B cell (primary cell): Measurements from ENCODE around the gene IL6ST.

Experiments
- CTCF ChIP-seq: fragments of 200-600 bp; IDR thresholded peaks from one replicate; pipeline ENCODE4 v1.8.0; 2022; ENCODE audit warnings: antibody characterized with exemption, mild to moderate bottlenecking
- EZH2 ChIP-seq: IDR thresholded peaks from 2 replicates; pipeline ENCODE4 v1.6.1; 2012; ENCODE audit warnings: borderline replicate concordance, low read depth, mild to moderate bottlenecking, moderate library complexity, low read length; ENCODE audit not compliant: insufficient read depth, poor library complexity, severe bottlenecking

DNA sequence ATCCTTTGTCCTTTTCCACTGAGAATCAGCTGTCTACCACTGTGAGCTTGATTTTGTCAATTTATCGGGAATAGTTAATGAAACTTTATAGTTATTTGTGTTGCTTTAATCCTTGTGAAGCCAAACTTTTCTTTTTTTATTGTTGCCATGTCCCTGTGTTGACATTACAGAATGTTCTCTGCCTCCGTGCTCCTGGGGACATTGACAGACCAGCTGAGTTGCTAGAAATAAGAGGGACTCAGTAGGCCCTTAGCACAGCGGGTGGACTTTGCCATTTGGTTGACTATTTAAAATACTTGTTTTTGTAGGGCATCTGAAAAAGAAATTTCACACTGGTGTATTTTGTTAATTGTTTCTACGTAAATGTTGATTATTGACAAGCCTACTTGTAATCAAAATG, 73.1 kb downstream of the IL6ST start:
- TF ChIP-seq CTCF (no peak), EZH2 (no peak)
